ENCODE data around the gene VAV2. TPM values are rescaled to one million over a fixed set of nuclear protein-coding genes. Genes with fewer than 3 reads are reported as not detected.
A peak's percentile ranks its signal among the peaks of the same experiment; 100 is the strongest.
"Not testable (repeated sequence)": the region's sequence is repeated elsewhere in the genome, so short reads cannot be mapped to it uniquely, and the experiment has no call there.

The VAV2 gene
- polyA plus RNA-seq, 10 donors, result 12.0 to 16.7 (median 14.3) TPM

GRCh38 chr9:133998915-133999595 lies 6.9 kb upstream of the VAV2 start:
- peak in 1 of 3 donors; percentile 46 for DNase-seq

- no peak for DNase-seq
Measured at GRCh38 chr9:133997584-133997983, 5.5 kb upstream of the VAV2 start.

- DNase-seq, result no peak
Measured at GRCh38 chr9:133996531-133997520, 4.7 kb upstream of the VAV2 start.

GRCh38 chr9:133995012-133995896 lies 3.1 kb upstream of the VAV2 start:
- DNase-seq, result no peak

DNA sequence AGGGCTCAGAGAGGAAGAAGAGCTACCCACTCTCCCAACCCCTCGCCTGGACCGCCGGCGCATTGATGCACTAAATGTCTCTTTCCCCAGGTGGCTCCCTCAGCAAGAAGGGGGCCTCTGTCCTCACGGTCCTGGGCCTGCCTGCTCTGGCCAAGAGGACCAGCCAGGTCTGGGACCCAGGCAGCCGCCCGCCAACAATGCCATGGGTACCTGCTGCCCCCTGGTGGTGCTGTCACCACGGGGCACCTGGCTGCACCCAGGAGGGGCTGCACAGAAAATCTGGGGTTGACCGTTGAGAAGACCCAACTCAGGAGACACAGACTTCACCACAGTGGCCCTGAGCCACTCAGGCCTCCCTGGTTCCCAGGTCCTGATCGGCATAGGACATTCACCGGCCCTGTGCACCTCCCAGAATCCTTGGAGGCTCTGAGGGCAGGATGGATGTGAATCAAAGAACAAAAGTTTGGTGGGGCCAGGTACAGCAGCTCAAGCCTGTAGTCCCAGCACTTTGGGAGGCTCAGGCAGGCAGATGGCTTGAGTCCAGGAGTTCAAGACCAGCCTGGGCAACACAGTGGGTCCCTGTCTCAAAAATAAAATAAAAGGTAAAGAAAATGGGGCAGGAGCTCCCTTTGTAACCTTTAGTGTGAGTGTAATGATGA lies 2.4 kb upstream of the VAV2 start:
- DNase-seq, result peak in 2 of 3 donors; percentile 80 to 89

- DNase-seq, result peak in 1 of 3 donors; percentile 42
Measured at GRCh38 chr9:133993635-133994253, 1.6 kb upstream of the VAV2 start.

DNA sequence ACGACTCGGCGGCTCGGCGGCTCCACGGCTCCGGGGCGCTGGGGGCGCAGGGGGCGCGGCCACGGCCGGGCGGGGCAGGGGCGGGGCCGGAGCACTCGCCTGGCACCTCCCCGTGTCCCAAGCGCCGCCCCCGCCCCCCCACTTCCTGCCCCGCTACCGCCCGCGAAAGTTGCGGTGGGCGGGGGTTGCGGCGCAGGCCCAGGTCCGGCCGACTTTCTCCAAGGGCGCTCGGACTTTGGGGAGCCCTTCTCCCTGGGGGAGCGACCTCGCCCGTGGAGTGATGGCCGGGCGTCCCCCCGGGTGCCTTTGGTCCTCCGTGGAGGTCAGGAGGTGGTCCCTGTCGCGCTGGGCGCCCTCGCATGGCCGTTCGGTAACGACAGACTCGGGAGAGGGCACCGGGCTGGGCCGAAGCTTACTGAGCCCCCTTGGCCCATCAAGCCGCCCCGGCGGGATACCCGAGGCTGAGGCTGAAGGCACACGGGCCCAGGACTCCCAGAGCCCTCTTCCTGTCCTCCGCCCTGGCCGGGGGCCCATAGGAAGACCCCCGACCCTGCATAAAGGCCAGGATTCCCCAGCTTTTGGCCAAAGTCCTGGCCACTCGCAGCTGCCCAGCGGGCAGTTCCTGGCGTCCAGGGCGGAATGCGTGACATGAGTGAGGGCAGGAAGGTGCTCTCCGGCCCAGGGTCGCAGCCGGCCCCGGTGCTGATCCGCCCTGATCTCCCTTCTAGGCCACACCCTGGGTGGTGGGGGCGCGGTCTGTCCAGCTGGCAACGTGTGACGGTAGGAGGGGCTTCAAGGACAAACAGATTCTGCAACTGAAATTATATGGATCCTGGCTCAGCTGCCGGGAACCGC lies 883 bp upstream of the VAV2 start:
- peak; percentile 82 to 94 (median 87) for DNase-seq

DNA sequence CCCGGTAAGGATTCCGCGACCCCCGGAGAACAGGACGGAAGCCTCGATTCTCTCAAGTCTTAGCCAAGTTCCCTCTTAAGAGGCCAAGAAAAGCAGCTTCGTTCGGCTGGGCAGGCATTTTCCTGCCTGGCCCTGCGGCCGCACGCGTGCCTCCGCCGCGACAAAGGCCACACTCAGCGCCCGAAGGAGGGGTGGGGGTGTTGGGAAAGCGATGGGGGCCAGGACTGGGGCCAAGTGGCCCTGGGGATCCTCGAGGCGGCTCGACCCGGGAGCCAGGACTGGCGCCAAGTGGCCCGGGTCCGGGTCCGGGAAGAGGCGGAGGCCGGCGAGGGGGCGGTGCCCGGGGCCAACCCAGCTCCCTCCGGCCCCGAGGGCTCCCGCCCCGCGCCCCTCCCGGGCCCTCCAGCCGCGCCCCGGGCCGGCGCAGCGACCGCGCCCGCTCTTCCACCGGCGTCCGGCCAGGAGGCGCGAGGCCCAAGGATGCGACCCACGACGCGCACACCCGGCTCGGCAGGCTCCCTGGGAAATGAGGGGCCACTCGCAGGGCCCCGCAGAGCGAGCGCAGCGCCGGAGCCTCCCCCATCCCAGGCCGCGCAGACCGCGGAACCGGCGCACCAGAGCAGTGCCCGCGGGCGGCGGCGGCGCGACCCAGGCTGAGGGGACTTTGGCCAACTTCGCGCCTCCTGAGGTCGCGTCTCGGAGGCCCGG lies 756 bp downstream of the VAV2 start:
- peak in 2 of 3 donors; percentile 34 to 44 for DNase-seq

- peak in 1 of 3 donors; percentile 68 for DNase-seq
Measured at GRCh38 chr9:133990366-133991213, 1.5 kb downstream of the VAV2 start.

GRCh38 chr9:133989625-133990365 lies 2.3 kb downstream of the VAV2 start:
- no peak for DNase-seq

GRCh38 chr9:133988771-133989170 lies 3.4 kb downstream of the VAV2 start:
- DNase-seq, result not testable (repeated sequence)

DNA sequence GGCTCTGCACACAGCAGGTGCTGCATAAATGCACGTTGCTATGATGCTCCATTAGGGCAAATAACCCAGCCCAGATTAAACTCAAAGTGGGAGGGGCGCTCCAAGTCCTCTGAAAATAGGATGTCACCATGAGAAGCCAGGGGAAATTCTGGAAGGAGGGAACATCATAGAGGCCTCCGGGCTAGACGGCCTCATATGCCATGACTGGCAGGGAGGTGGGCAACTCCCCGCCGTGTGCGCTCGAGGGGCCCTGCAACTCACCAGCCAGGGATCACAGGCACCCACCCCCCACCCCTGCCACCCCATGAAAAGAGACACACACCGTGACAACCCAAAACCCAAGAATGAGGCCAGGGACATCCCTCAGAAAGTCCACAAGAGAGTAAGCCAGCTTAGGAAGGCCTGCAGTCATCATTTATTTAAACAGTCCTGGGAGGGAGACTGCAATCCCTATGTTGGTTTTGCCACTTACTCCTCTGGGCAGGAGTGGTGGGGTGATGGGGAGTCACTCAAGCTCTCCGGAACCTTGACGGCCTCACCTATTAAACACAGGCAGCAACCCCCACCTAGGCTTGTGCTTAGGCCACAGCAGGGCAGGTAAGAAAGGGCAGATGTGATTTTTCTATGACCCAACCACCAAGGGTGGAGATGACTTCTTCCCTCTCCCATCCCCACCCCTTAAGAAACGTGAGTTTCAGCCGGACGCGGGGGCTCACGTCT lies 4.0 kb downstream of the VAV2 start:
- no peak for DNase-seq

DNA sequence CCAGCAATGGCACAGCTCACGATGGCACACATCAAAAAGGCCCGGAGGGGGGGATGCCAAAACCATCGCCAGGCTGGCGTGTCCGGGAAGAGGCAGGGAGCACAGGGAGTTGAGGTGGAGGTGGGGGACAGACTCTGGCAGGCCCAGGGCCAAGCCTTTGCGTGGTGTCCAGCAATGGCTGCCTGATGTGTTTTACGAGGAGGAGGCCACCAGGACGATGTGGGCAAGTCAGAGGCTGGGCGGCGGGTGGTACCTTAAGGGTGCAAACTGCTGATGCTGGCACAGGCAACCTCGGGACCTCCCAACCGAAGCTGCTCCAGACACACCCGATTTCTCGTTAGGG lies 4.7 kb downstream of the VAV2 start:
- no peak for DNase-seq

DNA sequence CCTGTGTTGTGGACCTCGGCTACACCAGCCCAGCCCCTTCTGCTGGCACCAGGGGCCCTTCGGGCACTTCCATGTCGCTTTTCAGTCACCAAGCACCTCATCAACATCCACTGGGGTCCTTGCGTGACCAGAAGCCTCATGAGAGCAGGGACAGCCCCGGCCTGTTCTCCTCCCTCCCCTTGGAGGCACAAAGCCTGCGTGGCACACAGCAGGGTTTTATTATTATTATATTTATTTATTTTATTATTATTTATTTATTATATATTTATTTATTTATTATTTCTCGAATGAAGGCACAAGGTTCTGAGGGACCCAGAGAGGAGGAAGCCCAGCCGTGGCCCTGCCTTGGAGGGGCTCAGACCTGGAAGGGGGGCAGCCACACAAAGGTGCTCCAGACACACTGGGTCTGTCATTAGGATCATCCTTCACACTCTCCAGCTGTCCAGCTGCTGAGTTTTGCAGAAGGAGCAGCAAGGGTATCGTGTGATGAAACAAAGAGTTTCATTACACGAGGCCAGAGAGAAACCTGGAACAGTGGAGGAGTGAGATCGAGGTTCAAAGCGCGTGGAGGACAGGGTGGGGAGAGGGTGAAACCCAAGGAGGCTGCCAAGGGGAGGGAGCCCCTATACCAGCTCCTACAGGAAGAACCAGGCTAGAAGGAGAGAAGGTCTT lies 5.2 kb downstream of the VAV2 start:
- DNase-seq, result no peak

GRCh38 chr9:133986061-133986460 lies 6.1 kb downstream of the VAV2 start:
- DNase-seq, result no peak
